A673 (cell line): ENCODE measurements around the gene TP53I13.

ENCODE experiments used
- EZH2 ChIP-seq: fragments of 200-600 bp; sonication (generic); IDR thresholded peaks from 2 replicates; pipeline ENCODE4 v1.6.1; 2017; ENCODE audit warnings: borderline replicate concordance, low read depth, mild to moderate bottlenecking, mixed read lengths, antibody characterized with exemption, low read length; ENCODE audit not compliant: poor library complexity, severe bottlenecking
- TF ChIP-seq, protein P1 (sequence below): fragments of 300-800, 200-600 bp; sonication (generic); conservative IDR thresholded peaks from 2 replicates; pipeline ENCODE4 v1.5.1; 2017; ENCODE audit warnings: low read depth, mild to moderate bottlenecking, antibody characterized with exemption, low read length, moderate library complexity, mixed read lengths

DNA sequence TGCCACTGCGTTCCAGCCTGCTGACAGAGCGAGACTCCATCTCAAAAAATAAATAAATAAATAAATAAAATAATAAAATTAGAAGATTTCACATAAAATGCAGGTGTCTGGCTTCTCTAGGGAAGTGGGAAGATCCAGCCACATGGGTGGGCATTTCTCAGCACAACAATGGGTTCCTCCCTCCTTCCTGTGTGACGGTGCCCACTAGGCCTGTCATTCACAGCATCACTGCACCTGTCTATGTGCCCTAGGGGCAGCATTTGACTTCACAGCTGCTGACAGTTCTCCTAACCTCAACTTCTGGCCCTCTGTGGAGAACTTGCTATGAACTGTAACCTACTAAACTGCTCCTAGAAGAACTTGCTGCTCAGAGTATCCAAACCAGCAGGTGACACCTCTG lies 4.7 kb upstream of the TP53I13 start:
- TF ChIP-seq EZH2: no peak
- TF ChIP-seq, protein P1, sequence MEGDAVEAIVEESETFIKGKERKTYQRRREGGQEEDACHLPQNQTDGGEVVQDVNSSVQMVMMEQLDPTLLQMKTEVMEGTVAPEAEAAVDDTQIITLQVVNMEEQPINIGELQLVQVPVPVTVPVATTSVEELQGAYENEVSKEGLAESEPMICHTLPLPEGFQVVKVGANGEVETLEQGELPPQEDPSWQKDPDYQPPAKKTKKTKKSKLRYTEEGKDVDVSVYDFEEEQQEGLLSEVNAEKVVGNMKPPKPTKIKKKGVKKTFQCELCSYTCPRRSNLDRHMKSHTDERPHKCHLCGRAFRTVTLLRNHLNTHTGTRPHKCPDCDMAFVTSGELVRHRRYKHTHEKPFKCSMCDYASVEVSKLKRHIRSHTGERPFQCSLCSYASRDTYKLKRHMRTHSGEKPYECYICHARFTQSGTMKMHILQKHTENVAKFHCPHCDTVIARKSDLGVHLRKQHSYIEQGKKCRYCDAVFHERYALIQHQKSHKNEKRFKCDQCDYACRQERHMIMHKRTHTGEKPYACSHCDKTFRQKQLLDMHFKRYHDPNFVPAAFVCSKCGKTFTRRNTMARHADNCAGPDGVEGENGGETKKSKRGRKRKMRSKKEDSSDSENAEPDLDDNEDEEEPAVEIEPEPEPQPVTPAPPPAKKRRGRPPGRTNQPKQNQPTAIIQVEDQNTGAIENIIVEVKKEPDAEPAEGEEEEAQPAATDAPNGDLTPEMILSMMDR: no peak
